ENCODE data around the gene TCN2. TPM values are rescaled to one million over a fixed set of nuclear protein-coding genes. Genes with fewer than 3 reads are reported as not detected.

TCN2 gene
- total RNA-seq, 1 experiment from 2014 or later: 2.4 TPM

GRCh38 chr22:30612789-30613188 is 5.8 kb downstream of the TCN2 start:
- Histone ChIP-seq H3K27ac (ENCODE audit: low read length) (no peak overlapping the region), H3K4me3 (ENCODE audit: low read depth in 2 of 2, low read length in 2 of 2) (no peak overlapping the region), H3K36me3 (ENCODE audit: control insufficient read depth, insufficient read depth, low read length) (no peaks in the 10 kb centered on the region), H3K27me3 (ENCODE audit: control insufficient read depth, insufficient read depth, low read length) (no peaks in the 10 kb centered on the region), H3K4me1 (ENCODE audit: control insufficient read depth, insufficient read depth, low read length) (no peaks in the 10 kb centered on the region; the same call in 1 of the 2 replicates), H3K9me3 (ENCODE audit: control insufficient read depth, insufficient read depth, low read depth, low read length) (no peaks in the 10 kb centered on the region)
- in situ Hi-C loops (cut with HindIII; ENCODE audit: low pct_unique_long_range_greater_than_20kb, low sequenced_read_pairs) (no loop called here), intact Hi-C loops (cut with micrococcal nuclease; ENCODE audit: unreplicated experiment) (no loop called here)
- CTCF ChIA-PET: no interaction called here
- no peak for DNase-seq (ENCODE audit: low read depth, low spot score)
- no peak for TF ChIP-seq REST (IDR thresholded peaks at IDR 0.05; ENCODE audit: insufficient read depth in 1 of 2, low read depth in 2 of 2, low read length in 1 of 2)
- TF ChIP-seq, protein P1, sequence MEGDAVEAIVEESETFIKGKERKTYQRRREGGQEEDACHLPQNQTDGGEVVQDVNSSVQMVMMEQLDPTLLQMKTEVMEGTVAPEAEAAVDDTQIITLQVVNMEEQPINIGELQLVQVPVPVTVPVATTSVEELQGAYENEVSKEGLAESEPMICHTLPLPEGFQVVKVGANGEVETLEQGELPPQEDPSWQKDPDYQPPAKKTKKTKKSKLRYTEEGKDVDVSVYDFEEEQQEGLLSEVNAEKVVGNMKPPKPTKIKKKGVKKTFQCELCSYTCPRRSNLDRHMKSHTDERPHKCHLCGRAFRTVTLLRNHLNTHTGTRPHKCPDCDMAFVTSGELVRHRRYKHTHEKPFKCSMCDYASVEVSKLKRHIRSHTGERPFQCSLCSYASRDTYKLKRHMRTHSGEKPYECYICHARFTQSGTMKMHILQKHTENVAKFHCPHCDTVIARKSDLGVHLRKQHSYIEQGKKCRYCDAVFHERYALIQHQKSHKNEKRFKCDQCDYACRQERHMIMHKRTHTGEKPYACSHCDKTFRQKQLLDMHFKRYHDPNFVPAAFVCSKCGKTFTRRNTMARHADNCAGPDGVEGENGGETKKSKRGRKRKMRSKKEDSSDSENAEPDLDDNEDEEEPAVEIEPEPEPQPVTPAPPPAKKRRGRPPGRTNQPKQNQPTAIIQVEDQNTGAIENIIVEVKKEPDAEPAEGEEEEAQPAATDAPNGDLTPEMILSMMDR (IDR thresholded peaks at IDR 0.05): no peak
- TF ChIP-seq TCF7L2 (IDR thresholded peaks at IDR 0.05; ENCODE audit: low read depth, low read length): no peak
- no peak for TF ChIP-seq SIN3A (IDR thresholded peaks at IDR 0.05; ENCODE audit: borderline replicate concordance, insufficient read depth, low read depth, low read length)
- no peak for TF ChIP-seq POLR2AphosphoS5 (IDR thresholded peaks at IDR 0.05; ENCODE audit: low read depth, low read length)
- POLR2A ChIA-PET: no interaction called here
- no TSS peak for BruUV-seq (replicated peaks)
- no peak for ATAC-seq

DNA sequence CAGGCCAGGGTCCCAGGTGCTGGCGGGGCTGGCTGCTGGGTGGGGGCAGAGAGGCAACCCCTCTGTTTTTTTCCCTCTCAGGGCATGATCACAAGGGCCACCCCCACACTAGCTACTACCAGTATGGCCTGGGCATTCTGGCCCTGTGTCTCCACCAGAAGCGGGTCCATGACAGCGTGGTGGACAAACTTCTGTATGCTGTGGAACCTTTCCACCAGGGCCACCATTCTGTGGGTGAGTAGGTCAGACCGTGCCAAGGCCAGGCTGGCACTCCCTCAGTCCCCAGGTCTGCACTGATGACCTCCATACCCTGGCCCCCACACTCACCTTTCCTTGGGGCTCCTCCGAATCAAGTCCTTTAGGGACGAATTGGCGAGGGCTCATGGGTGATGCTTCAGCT is 7.3 kb downstream of the TCN2 start:
- CTCF ChIA-PET: no interaction called here
- DNase-seq (ENCODE audit: low read depth, low spot score): no peak

More for the DNA sequence above, 7.3 kb downstream of the TCN2 start:
- H3K9me3 ChIP-seq (ENCODE audit: control insufficient read depth, insufficient read depth, low read depth, low read length): no peaks in the 10 kb centered on the region
- H3K4me3 ChIP-seq (ENCODE audit: low read depth in 2 of 2, low read length in 2 of 2): no peak overlapping the region
- in situ Hi-C loops (cut with HindIII; ENCODE audit: low pct_unique_long_range_greater_than_20kb, low sequenced_read_pairs): no loop called here
- no TSS peak for BruUV-seq (replicated peaks)
- no peaks in the 10 kb centered on the region for H3K27me3 ChIP-seq (ENCODE audit: control insufficient read depth, insufficient read depth, low read length)
- H3K4me1 ChIP-seq (ENCODE audit: control insufficient read depth, insufficient read depth, low read length): no peaks in the 10 kb centered on the region; the same call in 1 of the 2 replicates
- TF ChIP-seq, protein P1 (IDR thresholded peaks at IDR 0.05): no peak
- TF ChIP-seq SIN3A (IDR thresholded peaks at IDR 0.05; ENCODE audit: borderline replicate concordance, insufficient read depth, low read depth, low read length) (no peak), REST (IDR thresholded peaks at IDR 0.05; ENCODE audit: insufficient read depth in 1 of 2, low read depth in 2 of 2, low read length in 1 of 2) (no peak), POLR2AphosphoS5 (IDR thresholded peaks at IDR 0.05; ENCODE audit: low read depth, low read length) (no peak), TCF7L2 (IDR thresholded peaks at IDR 0.05; ENCODE audit: low read depth, low read length) (no peak)
- intact Hi-C loops (cut with micrococcal nuclease; ENCODE audit: unreplicated experiment): no loop called here
- POLR2A ChIA-PET: interaction anchor here (0.7 kb wide), 1 partner anchor 571 kb away, joined by 4 read pairs; no protein-coding TSS in a partner anchor
- ATAC-seq: no peak
- H3K27ac ChIP-seq (ENCODE audit: low read length): no peak overlapping the region
- no peaks in the 10 kb centered on the region for H3K36me3 ChIP-seq (ENCODE audit: control insufficient read depth, insufficient read depth, low read length)
